H54 (cell line): ENCODE measurements around the gene ENAM.

ENCODE experiments used
- DNase-seq: peaks from one replicate; pipeline ENCODE4 v3.0.0; 2011; ENCODE audit warnings: low spot score, mixed read lengths; ENCODE audit not compliant: insufficient read length
- FAIRE-seq: peaks from 3 replicates; lab custom pipeline; 2011; peaks lifted over from hg19 to GRCh38; lab: Jason Lieb, UNC
- POLR2A ChIP-seq: IDR thresholded peaks from 2 replicates; pipeline ENCODE4 v1.6.1; 2011; ENCODE audit warnings: low read depth, mild to moderate bottlenecking, low read length

The ENAM gene, protein sequence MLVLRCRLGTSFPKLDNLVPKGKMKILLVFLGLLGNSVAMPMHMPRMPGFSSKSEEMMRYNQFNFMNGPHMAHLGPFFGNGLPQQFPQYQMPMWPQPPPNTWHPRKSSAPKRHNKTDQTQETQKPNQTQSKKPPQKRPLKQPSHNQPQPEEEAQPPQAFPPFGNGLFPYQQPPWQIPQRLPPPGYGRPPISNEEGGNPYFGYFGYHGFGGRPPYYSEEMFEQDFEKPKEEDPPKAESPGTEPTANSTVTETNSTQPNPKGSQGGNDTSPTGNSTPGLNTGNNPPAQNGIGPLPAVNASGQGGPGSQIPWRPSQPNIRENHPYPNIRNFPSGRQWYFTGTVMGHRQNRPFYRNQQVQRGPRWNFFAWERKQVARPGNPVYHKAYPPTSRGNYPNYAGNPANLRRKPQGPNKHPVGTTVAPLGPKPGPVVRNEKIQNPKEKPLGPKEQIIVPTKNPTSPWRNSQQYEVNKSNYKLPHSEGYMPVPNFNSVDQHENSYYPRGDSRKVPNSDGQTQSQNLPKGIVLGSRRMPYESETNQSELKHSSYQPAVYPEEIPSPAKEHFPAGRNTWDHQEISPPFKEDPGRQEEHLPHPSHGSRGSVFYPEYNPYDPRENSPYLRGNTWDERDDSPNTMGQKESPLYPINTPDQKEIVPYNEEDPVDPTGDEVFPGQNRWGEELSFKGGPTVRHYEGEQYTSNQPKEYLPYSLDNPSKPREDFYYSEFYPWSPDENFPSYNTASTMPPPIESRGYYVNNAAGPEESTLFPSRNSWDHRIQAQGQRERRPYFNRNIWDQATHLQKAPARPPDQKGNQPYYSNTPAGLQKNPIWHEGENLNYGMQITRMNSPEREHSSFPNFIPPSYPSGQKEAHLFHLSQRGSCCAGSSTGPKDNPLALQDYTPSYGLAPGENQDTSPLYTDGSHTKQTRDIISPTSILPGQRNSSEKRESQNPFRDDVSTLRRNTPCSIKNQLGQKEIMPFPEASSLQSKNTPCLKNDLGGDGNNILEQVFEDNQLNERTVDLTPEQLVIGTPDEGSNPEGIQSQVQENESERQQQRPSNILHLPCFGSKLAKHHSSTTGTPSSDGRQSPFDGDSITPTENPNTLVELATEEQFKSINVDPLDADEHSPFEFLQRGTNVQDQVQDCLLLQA

DNA sequence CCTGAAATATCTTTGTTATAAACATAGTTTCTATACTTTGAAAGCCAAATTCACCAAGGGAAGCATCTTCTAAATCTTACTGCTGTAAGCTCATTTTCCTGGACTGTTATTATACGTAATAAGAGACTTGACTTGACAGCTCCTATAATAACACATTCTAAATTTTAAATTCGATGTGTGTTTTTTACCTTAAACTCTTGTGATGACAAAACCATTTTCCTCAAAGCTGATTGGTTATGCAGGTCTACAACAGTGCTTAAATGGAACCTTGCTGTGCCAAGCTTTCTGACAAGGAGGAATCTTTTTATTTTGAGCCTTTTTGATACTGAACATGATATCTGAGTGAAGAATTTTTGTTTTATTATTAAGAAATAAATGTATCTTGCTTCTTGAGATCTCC lies at the start of gene ENAM:
Gene ENAM, plus strand, starts transcription at position 301 of the 400 bp plus-strand sequence. CDS start 757 bp downstream, outside the sequence.
- DNase-seq (no peak), FAIRE-seq (no peak)
- TF ChIP-seq POLR2A = no peak

DNA sequence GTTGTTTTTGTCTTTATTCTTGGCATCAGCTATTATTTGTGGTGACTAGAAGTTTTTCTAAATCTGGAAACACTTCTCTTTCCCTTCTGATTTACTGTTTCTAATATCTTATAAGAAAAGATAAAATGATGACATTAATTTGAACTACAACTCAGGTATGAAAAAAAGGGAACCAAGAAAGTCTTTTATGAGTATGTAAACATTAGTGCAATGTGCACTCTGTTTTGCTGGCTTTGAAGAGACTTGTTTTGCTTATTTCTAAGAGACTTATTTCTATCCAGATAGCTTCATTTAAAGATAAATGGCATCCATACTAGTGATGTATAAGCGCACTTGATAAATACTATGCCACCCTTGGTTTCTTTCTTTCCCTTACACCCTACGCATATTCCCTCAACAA lies 46.6 kb upstream of the ENAM start:
- FAIRE-seq (no peak), DNase-seq (no peak)
- TF ChIP-seq POLR2A = no peak

DNA sequence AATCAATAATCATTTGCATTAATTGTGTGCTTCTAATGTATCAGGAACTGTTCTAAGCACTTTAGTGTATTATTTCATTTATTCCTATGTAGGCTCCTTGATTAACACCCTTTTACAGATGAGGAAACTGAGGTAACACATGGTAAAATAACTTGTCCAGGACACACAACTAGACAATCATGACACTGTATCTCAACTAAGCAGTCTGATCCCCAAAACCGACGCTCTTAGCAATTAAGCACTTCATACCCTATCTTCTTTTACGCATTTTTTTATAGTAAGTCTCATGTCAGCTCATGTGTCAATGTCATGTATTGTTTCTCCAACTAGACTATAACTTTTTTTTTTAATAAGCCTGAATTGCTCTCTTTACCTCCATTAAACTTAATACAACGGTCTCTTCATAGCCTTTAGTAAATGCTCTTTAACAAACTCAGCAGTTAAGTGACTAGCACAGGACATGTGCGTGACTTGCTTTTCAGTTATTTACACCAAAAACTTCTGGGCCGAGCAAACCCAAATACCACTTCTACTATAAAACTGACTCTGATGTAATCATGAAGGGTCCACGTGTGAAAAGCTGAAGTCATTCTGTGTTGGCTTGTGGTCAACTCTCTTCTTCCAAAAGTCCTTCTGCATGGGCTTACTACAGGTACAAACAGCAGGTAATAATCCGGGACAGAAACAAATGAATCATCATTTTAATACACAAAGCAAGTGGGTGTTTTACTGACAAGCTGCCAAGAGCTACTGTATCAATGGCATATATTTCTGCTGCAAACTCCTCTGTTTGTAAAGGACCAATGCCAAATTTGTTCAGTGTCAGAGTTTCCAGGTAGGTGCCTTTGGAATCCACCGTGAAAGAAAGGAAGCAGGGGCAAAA lies 44.4 kb upstream of the ENAM start:
- no peak for DNase-seq
- FAIRE-seq = no peak
- TF ChIP-seq POLR2A = no peak

DNA sequence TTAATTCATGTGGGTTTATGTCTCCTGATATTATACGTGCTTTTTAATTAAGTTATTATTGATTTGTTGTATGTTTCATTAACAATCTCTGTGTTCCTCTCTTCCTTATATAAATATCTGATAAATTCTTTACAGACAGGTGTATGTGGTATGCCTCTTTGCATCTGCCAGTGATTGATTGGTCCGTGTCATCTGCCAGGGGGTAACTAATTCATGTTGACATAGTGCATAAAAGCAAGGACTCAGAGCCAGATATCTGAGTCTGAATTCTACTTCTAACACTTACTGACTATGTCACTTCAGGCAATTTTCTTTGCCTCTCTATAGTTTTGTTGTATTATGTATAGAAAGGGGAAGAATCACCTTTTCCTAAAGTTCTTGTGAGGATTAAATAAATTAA lies 41.7 kb upstream of the ENAM start:
- no peak for TF ChIP-seq POLR2A
- DNase-seq (no peak), FAIRE-seq (no peak)

DNA sequence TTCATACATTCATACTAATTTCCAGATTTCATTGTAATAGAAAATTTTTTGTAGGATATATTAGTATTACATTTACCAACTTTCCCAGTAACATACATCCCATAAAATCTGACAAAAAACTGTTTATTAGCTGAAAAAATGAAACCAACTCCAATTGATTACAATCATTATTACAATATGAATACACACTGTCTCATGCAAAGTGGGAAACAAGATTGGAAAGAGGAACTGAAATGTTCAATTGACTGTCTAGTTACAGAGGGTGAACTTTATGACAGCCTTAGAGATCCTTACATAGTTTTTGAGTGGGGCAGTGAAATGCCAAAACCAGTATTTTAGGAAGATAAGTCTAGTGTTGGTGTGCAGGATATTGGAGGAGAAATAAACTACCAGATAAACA lies 38.8 kb upstream of the ENAM start:
- TF ChIP-seq POLR2A = no peak
- FAIRE-seq = no peak
- DNase-seq = no peak

DNA sequence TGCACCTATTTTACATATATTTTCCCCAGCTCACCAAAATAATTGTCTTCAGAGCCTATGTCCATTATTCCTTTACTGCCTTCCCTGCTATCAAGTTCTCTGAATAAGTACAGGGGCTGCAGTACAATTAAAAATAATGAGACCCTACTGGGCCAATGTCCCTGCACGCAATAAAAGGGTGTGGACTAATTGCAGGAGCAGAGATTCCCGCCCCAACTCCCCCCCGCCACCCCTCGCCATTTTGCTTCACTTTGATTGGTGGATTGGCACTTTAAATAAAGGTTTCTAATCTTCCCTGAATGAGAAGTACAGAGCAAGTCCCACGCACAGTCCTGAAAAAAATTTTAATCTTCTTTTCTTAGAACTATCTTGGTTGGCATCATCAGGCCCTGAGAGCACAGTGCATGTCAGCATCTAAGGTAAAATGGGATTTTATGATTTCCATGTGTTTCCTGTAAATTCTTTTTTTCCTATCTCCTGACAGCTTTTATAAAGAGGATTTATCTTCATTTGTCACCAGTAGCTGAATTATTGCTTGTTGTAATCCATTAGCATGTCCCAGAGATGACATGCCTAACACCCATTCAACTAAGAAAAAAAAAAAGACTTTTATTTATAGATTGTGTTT lies 36.5 kb upstream of the ENAM start, which contains the start of gene AMBN:
Gene AMBN, plus strand, starts transcription at position 302 of the 628 bp plus-strand sequence. Its CDS starts 103 bp downstream, at position 405.
- TF ChIP-seq POLR2A = no peak
- FAIRE-seq (no peak), DNase-seq (no peak)

DNA sequence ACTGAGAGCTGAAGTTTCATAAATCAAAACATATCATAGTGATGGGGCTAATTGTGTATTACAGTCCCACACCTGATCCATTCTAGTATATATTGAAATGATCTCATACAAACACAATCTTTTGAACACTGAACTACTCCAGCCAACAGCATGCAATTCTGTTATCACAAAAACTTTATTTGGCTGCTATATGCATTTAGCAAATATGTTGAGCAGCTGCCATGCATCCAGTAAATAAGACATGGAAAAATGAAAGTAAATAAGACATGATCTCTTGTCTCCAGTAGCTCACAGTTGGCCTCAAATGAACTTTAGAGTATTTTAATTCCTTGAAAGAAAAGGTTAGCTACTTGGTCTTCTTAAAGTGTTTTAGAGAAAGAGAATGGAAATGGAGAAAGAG lies 34.3 kb upstream of the ENAM start:
- FAIRE-seq (no peak), DNase-seq (no peak)
- no peak for TF ChIP-seq POLR2A

DNA sequence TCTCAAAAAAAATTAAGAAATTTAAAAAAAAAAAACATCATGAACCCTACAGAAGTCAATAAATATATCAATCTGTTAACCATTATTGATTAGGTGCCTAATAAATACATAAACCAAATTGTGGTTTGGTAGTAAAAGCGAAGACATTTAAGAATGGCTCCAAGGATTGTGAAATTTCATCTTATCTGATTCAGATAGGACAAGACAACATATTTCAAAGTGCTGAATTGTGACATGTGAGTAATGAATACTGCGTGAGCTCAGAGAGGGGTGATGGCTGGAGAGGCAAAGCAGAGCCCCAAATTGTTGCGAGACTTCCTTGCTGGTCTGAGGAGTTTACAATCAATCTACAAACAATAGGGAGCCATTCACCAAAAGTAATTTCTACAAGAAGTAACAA lies 28.2 kb upstream of the ENAM start:
- DNase-seq (no peak), FAIRE-seq (no peak)
- no peak for TF ChIP-seq POLR2A

DNA sequence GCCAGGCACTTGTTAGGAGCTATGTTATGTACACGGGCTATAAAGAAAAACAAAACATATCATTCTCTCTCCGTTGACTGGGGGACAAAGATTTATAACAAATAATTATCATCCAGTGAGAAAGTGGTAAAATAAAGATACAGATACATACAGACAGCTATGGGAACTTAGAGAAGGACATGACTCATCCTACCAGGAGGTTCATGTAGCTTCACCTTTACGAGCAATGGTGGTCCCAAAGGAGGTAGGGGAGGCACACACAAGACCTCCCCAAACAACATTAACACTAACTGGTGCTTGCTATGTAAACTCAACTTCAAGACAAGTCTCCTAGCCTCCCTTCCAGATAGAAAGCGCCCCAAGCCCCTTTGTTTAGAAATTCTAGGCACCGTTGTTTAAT lies 27.6 kb upstream of the ENAM start:
- no peak for FAIRE-seq
- no peak for DNase-seq
- TF ChIP-seq POLR2A = no peak

DNA sequence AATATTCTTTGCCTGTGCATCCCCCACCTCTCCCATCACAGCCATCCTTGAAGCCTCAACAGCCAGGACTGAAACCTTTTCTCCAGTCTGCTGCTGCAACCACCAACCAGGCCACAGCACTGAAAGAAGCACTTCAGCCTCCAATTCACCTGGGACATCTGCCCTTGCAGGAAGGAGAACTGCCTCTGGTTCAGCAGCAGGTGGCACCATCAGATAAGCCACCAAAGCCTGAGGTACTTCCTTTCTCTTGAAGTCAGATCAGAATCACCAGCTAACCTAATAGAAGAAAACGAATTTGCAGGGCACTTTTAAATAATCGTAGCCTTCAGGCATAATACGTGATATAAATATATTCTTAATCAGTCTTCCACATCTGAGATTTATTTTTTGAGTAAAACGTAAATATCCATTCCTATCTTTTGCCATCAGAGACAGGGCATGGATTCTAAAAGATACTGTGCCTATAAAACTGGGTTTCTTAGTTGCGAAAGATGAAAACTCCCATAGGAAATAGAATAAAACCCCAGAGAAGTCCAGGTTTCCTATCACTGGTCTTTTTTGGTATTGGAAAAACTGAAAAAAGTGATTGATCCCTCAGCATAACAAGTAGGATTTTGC lies 27.0 kb upstream of the ENAM start:
- DNase-seq = peak; percentile 7
- no peak for TF ChIP-seq POLR2A
- FAIRE-seq = no peak

DNA sequence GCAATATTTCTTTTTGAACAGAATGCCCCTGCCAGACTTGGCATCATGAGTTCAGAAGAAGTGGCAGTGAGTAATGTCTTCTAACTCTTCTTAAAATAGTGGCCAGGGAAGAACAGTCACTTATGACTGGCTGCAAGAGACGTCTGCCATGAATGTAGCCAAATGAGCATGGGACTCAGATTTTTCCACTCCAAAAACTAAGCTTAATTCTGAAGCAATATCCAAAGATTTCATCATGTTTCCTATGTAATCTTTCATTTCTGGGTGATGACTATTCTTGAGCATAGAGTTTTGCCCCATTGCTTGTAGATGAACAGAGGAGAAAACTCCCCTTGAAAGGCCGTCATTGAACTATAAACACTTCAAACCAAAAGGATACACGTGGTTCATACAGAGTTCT lies 24.7 kb upstream of the ENAM start:
- TF ChIP-seq POLR2A = no peak
- FAIRE-seq = no peak
- DNase-seq = no peak

DNA sequence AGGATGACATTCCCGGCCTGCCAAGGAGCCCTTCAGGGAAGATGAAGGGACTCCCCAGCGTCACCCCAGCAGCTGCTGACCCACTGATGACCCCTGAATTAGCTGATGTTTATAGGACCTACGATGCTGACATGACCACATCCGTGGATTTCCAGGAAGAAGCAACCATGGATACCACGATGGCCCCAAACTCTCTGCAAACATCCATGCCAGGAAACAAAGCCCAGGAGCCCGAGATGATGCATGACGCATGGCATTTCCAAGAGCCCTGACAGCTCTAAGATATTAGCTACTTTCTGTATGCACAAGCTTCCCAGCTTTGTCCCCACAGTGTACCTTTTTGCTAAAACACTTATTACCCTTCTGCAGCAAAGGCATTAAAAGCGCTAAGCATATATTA lies 22.1 kb upstream of the ENAM start:
- DNase-seq = no peak
- FAIRE-seq = no peak
- no peak for TF ChIP-seq POLR2A
